GM20000 (cell line): ENCODE measurements around the gene RPS6KB2.
"Not testable (repeated sequence)": the region's sequence is repeated elsewhere in the genome, so short reads cannot be mapped to it uniquely, and the experiment has no call there.

Experiments used
- DNase-seq: peaks from one replicate; pipeline ENCODE4 v3.0.0; 2012; ENCODE audit warnings: low spot score
- TF ChIP-seq, protein P1 (sequence below): IDR thresholded peaks from 2 replicates; pipeline ENCODE4 v1.5.1; 2012; ENCODE audit warnings: mild to moderate bottlenecking, control low read depth; ENCODE audit errors: extremely low read depth, missing control alignments

Gene RPS6KB2

DNA sequence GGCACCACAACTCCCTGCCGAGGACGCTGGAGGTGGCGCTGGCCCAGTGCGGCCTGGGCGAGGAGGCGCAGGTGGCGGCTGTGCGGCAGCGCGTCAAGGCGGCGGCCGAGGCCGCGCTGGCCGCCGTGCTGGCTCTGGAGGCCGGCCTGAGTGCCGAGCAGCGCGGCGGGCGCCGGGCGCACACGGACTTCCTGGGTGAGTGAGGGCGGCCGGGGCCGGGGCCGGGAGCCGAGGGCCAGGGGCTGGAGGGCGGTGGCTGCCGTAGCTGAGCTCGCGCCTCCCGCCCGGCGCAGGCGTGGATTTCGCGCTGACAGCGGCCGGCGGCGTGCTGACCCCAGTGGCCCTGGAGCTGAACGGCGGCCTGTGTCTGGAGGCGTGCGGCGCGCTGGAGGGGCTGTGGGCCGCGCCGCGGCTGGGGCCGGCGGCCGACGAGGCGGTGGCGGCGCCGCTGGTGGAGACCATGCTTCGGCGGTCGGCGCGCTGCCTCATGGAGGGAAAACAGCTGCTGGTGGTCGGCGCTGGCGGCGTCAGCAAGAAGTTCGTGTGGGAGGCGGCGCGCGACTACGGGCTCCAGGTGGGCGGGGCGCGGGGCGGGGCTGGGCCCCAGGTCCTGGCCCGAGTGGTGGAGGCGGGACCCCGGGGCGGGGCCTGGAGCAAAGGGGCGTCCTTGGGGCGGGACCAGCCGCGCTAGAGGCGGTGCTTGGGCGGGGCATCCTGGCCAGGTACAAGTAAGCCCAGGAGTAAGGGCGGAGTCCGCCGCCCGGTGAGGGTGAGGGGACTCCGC, 7.5 kb upstream of the RPS6KB2 start:
- TF ChIP-seq, protein P1, sequence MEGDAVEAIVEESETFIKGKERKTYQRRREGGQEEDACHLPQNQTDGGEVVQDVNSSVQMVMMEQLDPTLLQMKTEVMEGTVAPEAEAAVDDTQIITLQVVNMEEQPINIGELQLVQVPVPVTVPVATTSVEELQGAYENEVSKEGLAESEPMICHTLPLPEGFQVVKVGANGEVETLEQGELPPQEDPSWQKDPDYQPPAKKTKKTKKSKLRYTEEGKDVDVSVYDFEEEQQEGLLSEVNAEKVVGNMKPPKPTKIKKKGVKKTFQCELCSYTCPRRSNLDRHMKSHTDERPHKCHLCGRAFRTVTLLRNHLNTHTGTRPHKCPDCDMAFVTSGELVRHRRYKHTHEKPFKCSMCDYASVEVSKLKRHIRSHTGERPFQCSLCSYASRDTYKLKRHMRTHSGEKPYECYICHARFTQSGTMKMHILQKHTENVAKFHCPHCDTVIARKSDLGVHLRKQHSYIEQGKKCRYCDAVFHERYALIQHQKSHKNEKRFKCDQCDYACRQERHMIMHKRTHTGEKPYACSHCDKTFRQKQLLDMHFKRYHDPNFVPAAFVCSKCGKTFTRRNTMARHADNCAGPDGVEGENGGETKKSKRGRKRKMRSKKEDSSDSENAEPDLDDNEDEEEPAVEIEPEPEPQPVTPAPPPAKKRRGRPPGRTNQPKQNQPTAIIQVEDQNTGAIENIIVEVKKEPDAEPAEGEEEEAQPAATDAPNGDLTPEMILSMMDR: no peak
- DNase-seq: peak; percentile 100

DNA sequence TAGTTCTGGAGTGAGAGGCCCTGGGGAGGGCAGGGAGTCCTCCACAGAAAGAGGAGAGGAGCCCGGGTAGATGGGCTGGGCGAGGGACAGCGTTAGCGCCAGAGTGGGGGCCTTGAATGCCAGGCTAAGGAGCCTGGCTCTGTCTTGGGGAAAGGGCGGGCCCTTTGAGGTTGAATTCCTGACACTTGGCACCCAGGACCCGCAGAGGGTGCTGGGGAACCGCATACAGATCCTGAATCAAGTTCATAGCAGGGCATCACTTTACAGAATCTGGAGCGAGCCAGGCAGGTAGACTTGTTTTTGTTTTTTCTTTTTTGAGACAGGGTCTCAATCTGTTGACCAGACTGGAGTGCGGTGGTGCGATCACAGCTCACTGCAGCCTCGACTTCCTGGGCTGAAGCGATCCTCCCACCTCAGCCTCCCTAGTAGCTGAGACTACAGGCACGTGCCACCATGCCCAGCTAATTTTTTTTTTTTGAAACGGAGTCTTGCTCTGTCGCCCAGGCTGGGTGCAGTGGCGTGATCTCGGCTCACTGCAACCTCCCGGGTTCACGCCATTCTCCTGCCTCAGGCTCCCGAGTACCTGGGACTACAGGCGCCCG, 6.8 kb upstream of the RPS6KB2 start:
- DNase-seq: no peak
- TF ChIP-seq, protein P1: no peak

DNA sequence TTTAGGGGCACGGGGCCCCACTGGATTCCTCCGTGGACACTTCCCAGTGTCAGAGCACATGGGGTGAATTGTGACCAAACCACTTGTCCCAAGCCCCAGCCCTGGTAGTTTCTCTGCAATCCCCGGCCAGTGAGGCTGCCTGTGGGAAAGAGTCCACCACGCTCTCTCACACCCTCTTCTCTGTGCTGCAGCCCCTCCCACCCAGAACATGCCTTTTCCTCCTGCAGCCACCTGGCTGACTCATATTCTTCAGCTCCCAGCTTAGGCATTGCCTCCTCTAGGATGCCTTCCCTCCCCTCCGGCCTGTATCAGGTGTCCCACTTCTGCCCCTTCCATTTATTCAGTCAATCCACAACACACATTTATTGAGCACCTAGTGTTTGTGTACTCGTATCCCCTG, 5.4 kb upstream of the RPS6KB2 start:
- TF ChIP-seq, protein P1: no peak
- DNase-seq: no peak

DNA sequence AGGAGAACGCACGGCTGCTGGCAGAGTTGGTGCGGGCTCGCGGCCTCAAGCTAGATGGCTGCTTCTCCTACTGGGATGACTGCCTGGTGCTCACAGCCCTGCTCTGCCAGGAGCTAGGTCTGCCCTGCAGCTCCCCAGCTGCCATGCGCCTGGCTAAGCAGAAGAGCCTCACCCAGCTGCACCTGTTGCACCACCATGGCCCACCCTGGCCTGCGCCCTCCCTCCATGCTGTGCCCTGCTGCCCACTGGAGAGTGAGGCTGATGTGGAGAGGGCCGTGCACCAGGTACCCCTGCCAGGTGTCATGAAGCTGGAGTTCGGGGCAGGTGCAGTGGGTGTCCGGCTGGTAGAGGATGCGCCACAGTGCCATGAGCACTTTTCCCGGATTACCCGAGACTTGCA, 4.8 kb upstream of the RPS6KB2 start:
- TF ChIP-seq, protein P1: no peak
- no peak for DNase-seq

DNA sequence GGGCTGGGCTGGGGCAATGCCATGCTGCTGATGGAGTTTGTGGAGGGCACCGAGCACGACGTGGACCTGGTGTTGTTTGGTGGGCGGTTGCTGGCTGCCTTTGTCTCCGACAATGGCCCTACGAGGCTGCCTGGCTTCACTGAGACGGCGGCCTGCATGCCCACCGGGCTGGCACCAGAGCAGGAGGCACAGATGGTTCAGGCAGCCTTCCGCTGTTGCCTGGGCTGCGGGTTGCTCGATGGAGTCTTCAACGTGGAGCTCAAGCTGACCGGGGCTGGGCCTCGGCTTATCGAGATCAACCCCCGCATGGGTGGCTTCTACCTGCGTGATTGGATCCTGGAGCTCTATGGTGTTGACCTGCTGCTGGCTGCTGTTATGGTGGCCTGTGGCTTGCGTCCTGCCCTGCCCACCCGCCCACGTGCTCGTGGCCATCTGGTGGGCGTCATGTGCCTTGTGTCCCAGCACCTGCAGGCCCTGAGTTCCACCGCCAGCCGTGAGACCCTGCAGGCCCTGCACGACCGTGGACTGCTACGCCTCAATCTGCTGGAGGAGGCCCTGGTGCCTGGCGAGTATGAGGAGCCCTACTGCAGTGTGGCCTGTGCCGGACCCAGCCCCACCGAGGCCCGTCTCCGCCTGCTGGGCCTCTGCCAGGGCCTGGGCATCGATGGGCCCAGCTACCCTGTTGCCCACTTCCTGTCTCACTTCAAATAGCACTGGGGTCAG, 4.2 kb upstream of the RPS6KB2 start:
- TF ChIP-seq, protein P1: no peak
- no peak for DNase-seq

DNA sequence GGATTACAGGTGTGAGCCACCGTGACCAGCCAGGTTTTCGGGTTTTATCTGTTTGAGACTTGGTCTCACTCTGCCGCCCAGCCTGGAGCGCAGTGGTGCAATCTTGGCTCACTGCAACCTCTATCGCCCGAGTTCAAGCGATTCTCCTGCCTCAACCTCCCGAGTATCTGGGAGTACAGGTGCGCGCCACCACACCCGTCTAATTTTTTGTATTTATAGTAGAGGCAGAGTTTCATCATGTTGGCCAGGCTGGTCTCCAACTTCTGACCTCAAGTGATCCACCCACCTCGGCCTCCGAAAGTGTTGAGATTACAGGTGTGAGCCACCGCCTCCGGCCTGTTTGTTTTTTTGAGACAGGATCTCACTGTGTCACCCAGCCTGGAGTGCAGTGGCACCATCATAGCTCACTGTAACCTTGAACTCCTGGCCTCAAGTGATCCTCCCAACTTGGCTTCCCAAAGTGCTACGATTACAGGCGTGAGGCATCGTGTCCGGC, 882 bp upstream of the RPS6KB2 start:
- not testable (repeated sequence) for DNase-seq

DNA sequence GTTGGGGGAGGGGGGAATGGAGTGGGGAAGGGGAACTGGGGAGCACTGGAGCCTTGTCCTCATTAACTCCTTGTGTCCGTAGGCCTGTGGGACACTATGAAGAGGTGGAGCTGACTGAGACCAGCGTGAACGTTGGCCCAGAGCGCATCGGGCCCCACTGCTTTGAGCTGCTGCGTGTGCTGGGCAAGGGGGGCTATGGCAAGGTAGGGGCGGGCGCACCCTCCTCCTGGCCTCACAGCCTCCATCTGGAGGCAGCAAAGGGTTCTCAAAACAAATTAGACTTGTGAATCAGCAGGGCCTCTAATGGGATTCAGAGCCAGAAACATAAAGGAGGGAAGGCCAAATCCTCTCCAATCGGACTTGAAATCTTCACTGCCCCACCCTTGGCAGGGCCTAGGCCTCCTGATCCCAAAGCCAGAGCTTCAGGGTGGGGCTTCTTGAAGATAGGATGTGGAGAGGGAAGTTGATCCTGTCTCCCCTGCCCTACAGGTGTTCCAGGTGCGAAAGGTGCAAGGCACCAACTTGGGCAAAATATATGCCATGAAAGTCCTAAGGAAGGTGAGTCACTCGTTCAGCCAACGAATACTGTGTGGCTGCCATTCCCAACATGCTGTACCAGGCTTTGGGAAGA, 859 bp downstream of the RPS6KB2 start:
- TF ChIP-seq, protein P1: no peak
- no peak for DNase-seq
